Body of pancreas (tissue), 4 donors: Measurements from ENCODE around the gene GSK3B. TPM values are rescaled to one million over a fixed set of nuclear protein-coding genes. Genes with fewer than 3 reads are reported as not detected.
"Not testable (repeated sequence)": the region's sequence is repeated elsewhere in the genome, so short reads cannot be mapped to it uniquely, and the experiment has no call there.

Experiments used
- ATAC-seq: fragments of 150-250 bp; one replicate; pipeline ENCODE4 v1.9.1; 2016
- DNase-seq, 4 donors: peaks; one replicate each; pipeline ENCODE4 v3.0.0-alpha.2; 2019
- H3K27ac ChIP-seq, 4 donors: fragments of 200-600 bp; sonication (generic); 1 replicate in 3 of 4; 2 replicates in 1 of 4; pipeline versions ENCODE4 v1.5.1 to v1.6.1; 2016 to 2019; ENCODE audit warnings: mild to moderate bottlenecking in 1 of 4, mixed read lengths in 1 of 4, moderate library complexity in 1 of 4
- H3K27me3 ChIP-seq, 2 donors: fragments of 200-600 bp; sonication (generic); one replicate each; pipeline ENCODE4 v1.6.0; 2016; ENCODE audit warnings: mild to moderate bottlenecking in 1 of 2
- H3K36me3 ChIP-seq, 2 donors: fragments of 200-600 bp; sonication (generic); replicated peaks in 1 of 2; 2 replicates each; pipeline ENCODE4 v1.5.1; 2016; ENCODE audit warnings: low read depth in 2 of 2; ENCODE audit not compliant: insufficient read depth in 1 of 2
- H3K4me1 ChIP-seq: fragments of 200-600 bp; sonication (generic); one replicate; pipeline ENCODE4 v1.6.0; 2016
- H3K4me3 ChIP-seq, 2 donors: fragments of 200-600 bp; sonication (generic); 1 replicate in 1 of 2; 2 replicates in 1 of 2; pipeline ENCODE4 v1.5.1; 2016 to 2019
- H3K9me3 ChIP-seq, 3 donors: fragments of 200-600 bp; sonication (generic); 1 replicate in 2 of 3; 2 replicates in 1 of 3; pipeline ENCODE4 v1.5.1; 2016
- POLR2A ChIP-seq, 3 donors: fragments of 450-650 bp; IDR thresholded peaks; one replicate each; pipeline ENCODE4 v1.6.1; 2016; ENCODE audit warnings: antibody characterized with exemption in 3 of 3, mild to moderate bottlenecking in 2 of 3
- WGBS, 2 donors: methylation state at CpG; one replicate each; pipeline ENCODE4 v1.1.5; 2017; 5-methylcytosine and 5-hydroxymethylcytosine counted together
- intact Hi-C: fragments of 100-400 bp; cut with DNase I; formaldehyde crosslinking; loops from one replicate; pipeline ENCODE4 v1.15.1; 2023
- total RNA-seq, 2 donors: library from RNA; depleted of rRNA; stranded (reverse); fragments of >200 nt; gene quantifications; one replicate each; pipeline ENCODE4 v1.1.0, GENCODE V29; 2016
- TF ChIP-seq, protein P1 (sequence below), 7 experiments: fragments of 450-650 bp in 4 of 7; fragments of 200-600 bp in 3 of 7; sonication (generic) in 3 of 7; IDR thresholded peaks; one replicate each; pipeline ENCODE4 v1.5.1; 2016 to 2019; ENCODE audit warnings: antibody characterized with exemption in 7 of 7

GSK3B gene
- total RNA-seq, 2 donors from 2014 or later = 15.0 to 18.8 TPM

DNA sequence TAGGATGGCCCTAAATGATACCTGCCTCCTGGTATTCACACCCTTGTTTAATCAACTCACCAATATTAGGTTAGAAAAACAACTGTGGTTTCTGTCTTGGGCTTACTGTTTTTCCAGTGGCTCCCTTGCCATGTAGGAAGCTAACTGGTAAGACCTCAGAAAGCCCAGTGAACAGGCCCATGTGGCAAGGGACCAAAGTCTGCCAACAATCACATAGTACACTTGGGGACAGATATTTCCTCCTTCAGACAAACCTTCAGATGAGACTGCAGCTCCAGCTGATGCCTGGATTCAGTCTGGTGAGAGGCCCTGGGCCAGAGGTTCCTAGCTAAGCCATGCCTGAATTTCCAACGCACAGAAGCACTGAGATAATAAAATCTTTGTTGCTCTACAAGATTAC, 96.1 kb downstream of the GSK3B start:
- Histone ChIP-seq H3K9me3 (no peaks in the 10 kb centered on the region), H3K4me3 (no peak overlapping the region), H3K36me3 (no peaks in the 10 kb centered on the region), H3K27me3 (no peaks in the 10 kb centered on the region), H3K27ac (no peak overlapping the region), H3K4me1 (no peaks in the 10 kb centered on the region)
- ATAC-seq (no peak), DNase-seq (no peak)
- TF ChIP-seq POLR2A (IDR thresholded peaks at IDR 0.05) = no peak
- TF ChIP-seq, protein P1, sequence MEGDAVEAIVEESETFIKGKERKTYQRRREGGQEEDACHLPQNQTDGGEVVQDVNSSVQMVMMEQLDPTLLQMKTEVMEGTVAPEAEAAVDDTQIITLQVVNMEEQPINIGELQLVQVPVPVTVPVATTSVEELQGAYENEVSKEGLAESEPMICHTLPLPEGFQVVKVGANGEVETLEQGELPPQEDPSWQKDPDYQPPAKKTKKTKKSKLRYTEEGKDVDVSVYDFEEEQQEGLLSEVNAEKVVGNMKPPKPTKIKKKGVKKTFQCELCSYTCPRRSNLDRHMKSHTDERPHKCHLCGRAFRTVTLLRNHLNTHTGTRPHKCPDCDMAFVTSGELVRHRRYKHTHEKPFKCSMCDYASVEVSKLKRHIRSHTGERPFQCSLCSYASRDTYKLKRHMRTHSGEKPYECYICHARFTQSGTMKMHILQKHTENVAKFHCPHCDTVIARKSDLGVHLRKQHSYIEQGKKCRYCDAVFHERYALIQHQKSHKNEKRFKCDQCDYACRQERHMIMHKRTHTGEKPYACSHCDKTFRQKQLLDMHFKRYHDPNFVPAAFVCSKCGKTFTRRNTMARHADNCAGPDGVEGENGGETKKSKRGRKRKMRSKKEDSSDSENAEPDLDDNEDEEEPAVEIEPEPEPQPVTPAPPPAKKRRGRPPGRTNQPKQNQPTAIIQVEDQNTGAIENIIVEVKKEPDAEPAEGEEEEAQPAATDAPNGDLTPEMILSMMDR (IDR thresholded peaks at IDR 0.05) = no peak
- WGBS, 2 donors = 100% methylated on average over 1 of the region's 1 CpG
- intact Hi-C loops = no loop called here

DNA sequence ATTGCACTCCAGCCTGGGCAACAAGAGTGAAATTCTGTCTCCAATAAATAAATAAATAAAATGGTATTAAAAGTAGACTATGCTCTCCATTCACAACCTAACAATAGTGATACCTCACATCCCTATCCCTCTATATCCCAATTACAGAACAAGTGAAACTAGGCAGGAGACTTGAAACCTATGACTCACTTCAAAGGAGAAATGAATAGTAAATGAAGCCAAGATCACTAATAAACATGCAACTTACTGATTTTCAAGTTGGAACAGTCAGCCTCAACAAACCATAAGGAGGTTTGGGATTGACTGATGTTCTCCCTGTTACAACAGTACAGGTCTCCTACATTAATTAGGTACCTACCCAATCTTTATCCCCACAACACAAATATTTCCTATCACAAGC, 103.4 kb downstream of the GSK3B start:
- Histone ChIP-seq H3K36me3 (no peaks in the 10 kb centered on the region), H3K4me3 (no peak overlapping the region), H3K9me3 (peaks cover 0 to 7% (median 5%) of the 10 kb centered on the region in 3 donors), H3K27me3 (no peaks in the 10 kb centered on the region), H3K27ac (no peak overlapping the region), H3K4me1 (peaks cover 5% of the 10 kb centered on the region)
- TF ChIP-seq, protein P1 (IDR thresholded peaks at IDR 0.05) = no peak
- TF ChIP-seq POLR2A (IDR thresholded peaks at IDR 0.05) = no peak
- ATAC-seq (no peak), DNase-seq (no peak)
- intact Hi-C loops = no loop called here

DNA sequence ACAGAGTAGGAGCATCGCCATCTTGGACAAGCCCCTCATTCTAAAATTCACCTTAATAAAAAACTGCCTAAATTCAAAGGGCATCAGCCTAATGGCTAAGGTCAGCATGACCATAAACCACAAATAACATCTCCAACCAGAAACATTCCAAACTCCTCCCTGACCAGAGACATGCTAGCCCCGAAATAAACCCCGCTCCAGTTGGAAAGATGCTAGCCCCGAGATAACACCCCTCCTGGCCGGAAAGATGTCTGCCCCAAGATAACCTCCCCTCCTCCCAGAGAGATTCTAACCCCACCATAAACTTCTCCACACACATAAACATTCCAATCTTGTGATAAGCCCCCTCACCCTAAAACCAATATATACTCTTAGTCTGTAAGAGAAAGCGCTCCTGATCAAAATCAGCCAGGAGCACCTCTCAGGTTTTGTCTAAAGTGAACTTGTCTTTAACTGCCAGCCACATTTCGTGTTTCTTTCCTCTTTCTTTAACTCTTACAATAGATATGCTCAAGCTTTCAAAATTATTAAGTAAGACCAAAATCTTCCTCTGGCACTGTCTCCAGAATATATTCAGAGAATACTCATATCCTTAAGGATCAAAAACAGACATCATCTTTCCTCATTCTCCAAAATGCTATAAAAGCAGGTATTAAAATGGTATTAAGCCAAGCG, 104.1 kb downstream of the GSK3B start:
- Histone ChIP-seq H3K4me3 (no peak overlapping the region), H3K4me1 (peaks cover 5% of the 10 kb centered on the region), H3K27ac (no peak overlapping the region), H3K36me3 (no peaks in the 10 kb centered on the region), H3K27me3 (no peaks in the 10 kb centered on the region), H3K9me3 (peaks cover 0 to 7% (median 5%) of the 10 kb centered on the region in 3 donors)
- no peak for ATAC-seq
- intact Hi-C loops = no loop called here
- TF ChIP-seq, protein P1 (IDR thresholded peaks at IDR 0.05) = no peak
- TF ChIP-seq POLR2A (IDR thresholded peaks at IDR 0.05) = no peak
- DNase-seq = no peak
- 94 to 96% methylated on average over 8 of the region's 8 CpGs for WGBS, 2 donors

DNA sequence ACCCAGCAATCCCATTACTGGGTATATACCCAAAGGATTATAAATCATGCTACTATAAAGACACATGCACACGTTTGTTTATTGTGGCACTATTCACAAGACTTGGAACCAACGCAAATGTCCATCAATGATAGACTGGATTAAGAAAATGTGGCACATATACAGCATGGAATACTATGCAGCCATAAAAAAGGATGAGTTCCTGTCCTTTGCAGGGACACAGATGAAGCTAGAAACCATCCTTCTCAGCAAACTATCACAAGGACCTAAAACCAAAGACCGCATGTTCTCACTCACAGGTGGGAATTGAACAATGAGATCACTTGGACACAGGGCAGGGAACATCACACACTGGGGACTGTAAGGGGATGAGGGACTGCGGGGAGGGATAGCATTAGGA, 107.4 kb downstream of the GSK3B start:
- intact Hi-C loops, H3K4me3 ChIP-seq, H3K4me1 ChIP-seq, H3K36me3 ChIP-seq, H3K27ac ChIP-seq, H3K9me3 ChIP-seq, H3K27me3 ChIP-seq, DNase-seq, ATAC-seq: not testable (repeated sequence)
- 96 to 97% methylated on average over 4 of the region's 4 CpGs for WGBS, 2 donors

DNA sequence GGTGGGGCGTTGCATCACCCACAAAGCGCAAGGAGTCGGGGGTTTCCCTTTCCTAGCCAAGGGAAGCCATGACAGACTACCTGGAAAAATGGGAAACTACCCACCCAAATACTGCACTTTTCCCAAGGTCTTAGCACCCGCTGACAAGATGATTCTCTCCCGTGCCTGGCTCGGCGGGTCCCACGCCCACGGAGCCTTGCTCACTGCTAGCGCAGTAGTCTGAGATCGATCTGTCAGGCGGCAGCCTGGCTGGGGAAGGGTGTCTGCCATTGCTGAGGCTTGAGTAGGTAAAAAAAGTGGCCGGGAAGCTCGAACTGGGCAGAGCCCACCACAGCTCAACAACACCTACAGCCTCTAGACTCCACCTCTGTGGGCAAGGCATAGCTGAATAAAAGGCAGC, 112.9 kb downstream of the GSK3B start:
- intact Hi-C loops = no loop called here
- 97% methylated on average over 4 to 14 of the region's 14 CpGs for WGBS, 2 donors

More for the DNA sequence above, 112.9 kb downstream of the GSK3B start:
- Histone ChIP-seq H3K4me3 (no peak overlapping the region), H3K9me3 (peaks cover 0 to under 1% (median 0%) of the 10 kb centered on the region in 3 donors), H3K36me3 (no peaks in the 10 kb centered on the region), H3K4me1 (peaks cover 8% of the 10 kb centered on the region), H3K27me3 (no peaks in the 10 kb centered on the region), H3K27ac (no peak overlapping the region)
- no peak for ATAC-seq
- no peak for DNase-seq
- TF ChIP-seq, protein P1 (IDR thresholded peaks at IDR 0.05) = no peak
- no peak for TF ChIP-seq POLR2A (IDR thresholded peaks at IDR 0.05)
